A549 treated with CpdA at 1 μM for 4 hours (cell line): ENCODE measurements around the gene RXYLT1. TPM values are rescaled to one million over a fixed set of nuclear protein-coding genes. Genes with fewer than 3 reads are reported as not detected.

Experiments used
- total RNA-seq: library from RNA; stranded (reverse); fragments of 200-300 nt; extraction: Qiagen RNA extraction; gene quantifications from 5 replicates; pipeline ENCODE4 v1.2.3, GENCODE V29; 2022; ENCODE audit warnings: low read depth

Gene RXYLT1, protein sequence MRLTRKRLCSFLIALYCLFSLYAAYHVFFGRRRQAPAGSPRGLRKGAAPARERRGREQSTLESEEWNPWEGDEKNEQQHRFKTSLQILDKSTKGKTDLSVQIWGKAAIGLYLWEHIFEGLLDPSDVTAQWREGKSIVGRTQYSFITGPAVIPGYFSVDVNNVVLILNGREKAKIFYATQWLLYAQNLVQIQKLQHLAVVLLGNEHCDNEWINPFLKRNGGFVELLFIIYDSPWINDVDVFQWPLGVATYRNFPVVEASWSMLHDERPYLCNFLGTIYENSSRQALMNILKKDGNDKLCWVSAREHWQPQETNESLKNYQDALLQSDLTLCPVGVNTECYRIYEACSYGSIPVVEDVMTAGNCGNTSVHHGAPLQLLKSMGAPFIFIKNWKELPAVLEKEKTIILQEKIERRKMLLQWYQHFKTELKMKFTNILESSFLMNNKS
- total RNA-seq = 28.4 to 32.0 TPM (median 29.5 TPM) in 5 replicates

DNA sequence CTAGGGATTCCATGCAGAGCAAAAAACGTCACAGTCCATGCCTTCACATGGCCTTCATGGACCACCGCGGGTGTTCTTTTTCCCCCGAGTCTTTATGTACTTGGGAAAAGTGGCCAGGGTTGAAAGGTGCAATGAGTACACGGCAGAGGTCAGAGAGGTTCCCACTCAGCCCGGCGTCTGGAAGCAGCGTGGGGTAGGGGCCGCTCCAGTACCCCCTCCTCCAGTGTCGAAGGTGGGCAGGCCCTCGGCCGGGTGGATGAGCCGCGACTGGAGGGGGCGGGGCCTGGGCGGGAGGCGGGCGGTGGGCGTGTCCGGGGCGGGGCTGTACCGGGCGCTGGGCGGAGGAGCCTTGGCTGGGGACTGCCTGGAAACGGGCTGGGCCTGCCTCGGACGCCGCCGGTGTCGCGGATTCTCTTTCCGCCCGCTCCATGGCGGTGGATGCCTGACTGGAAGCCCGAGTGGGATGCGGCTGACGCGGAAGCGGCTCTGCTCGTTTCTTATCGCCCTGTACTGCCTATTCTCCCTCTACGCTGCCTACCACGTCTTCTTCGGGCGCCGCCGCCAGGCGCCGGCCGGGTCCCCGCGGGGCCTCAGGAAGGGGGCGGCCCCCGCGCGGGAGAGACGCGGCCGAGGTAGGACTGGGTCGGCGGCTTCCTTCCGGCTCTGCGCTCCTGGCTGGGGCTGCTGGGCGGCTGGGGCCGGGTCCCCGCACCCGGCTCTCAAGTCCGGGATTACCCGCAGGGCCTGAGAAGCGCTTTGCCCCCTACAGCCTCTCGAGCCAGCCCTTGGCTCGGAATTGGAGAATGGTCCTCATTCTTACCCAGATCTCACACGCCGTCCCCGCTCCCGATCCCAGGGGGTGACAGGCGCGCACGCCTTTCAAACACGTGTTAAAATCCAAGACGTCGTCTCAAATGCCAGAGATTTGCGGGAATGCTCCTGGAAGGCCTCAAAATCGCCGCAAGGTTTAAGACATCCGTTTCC, at the start of gene RXYLT1:
RXYLT1 (plus strand) TSS at position 412 of the 984 bp plus-strand sequence; CDS start at position 464, 52 bp downstream.

DNA sequence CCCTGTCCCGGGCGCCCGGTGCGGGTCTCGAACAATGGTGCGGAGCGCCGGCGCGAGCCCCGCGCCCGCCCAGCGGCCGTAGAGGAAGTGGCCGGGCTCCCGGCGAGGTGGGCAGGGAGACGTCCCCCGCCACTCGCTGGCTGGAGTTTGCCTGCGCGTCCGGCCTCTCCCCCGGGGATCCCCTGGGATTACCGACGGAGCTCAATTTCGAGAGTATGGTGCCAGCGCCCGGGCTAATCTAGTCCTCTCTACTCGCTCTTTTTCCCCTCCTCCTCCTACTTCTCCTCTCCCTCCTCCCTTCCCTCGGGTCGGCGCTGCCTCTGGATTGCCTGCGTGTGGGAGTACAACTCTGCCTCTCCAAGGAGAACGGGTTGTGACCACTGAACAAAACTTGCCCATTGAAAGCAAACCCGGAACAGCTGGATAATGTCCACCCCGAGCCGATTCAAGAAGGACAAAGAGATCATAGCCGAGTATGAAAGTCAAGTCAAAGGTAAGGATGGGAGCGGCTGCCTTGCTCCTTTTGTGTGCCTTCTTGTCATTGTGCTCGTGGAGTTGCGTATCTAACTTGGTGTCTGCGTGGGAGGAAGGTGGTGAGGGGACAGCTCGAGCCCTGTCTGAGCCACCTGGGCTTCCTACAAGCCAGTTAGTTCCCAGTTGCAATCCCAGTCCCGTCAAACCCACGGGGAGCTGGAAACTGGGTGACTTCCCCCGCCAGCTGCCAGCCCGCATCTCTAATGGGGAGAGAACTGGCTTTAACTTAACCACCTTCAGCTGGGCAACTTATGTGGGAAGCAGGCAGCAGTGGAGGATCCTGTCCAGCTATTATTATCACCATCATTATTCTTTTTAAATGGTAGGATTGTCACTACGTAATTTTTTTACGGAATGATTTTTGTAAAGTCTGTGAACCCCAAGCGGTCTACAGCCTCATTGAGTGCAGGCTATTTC, 65.0 kb downstream of the RXYLT1 start, which contains the start of gene SRGAP1:
SRGAP1 (plus strand) TSS at position 310 of the 951 bp plus-strand sequence; CDS start at position 427, 117 bp downstream.

Other genes starting within 250 kb of the RXYLT1 start
- 1.7 to 2.6 TPM (median 2.1 TPM) in 5 replicates for gene DPY19L2, start 111.4 kb upstream of the RXYLT1 start, total RNA-seq
- gene SRGAP1, start 64.8 kb downstream of the RXYLT1 start, total RNA-seq = 9.5 to 13.8 TPM (median 10.6 TPM) in 5 replicates